GM23248 (cell line): ENCODE data around the gene TCL1A. TPM values are rescaled to one million over a fixed set of nuclear protein-coding genes. Genes with fewer than 3 reads are reported as not detected.
"Not testable (repeated sequence)": the region's sequence is repeated elsewhere in the genome, so short reads cannot be mapped to it uniquely, and the experiment has no call there.

Source experiments
- DNase-seq: peaks from one replicate; pipeline ENCODE4 v3.0.0-alpha.2; 2015
- H2AFZ ChIP-seq: fragments of 200-600 bp; sonication (generic); 2 replicates; pipeline ENCODE4 v1.6.1; 2016; ENCODE audit warnings: antibody characterized with exemption
- H3F3A ChIP-seq: fragments of 200-600 bp; sonication (generic); 2 replicates; pipeline ENCODE4 v1.6.1; 2016; ENCODE audit warnings: mild to moderate bottlenecking, antibody characterized with exemption, mixed run types; ENCODE audit not compliant: insufficient read depth
- H3K27ac ChIP-seq: fragments of 200-600 bp; sonication (generic); 2 replicates; pipeline ENCODE4 v1.5.1; 2016; ENCODE audit warnings: mild to moderate bottlenecking
- H3K27me3 ChIP-seq: fragments of 200-600 bp; sonication (generic); replicated peaks from 2 replicates; pipeline ENCODE4 v1.6.1; 2016; ENCODE audit warnings: mild to moderate bottlenecking; ENCODE audit not compliant: insufficient read depth
- H3K36me3 ChIP-seq: fragments of 200-600 bp; sonication (generic); 2 replicates; pipeline ENCODE4 v1.6.1; 2016; ENCODE audit warnings: low read depth, mild to moderate bottlenecking
- H3K4me1 ChIP-seq: fragments of 200-600 bp; sonication (generic); 2 replicates; pipeline ENCODE4 v1.6.1; 2016; ENCODE audit warnings: mild to moderate bottlenecking; ENCODE audit not compliant: insufficient read depth
- H3K4me2 ChIP-seq: fragments of 200-600 bp; sonication (generic); one replicate; pipeline ENCODE4 v1.6.1; 2016; ENCODE audit warnings: mild to moderate bottlenecking; ENCODE audit not compliant: unreplicated experiment
- H3K4me3 ChIP-seq: fragments of 200-600 bp; sonication (generic); 2 replicates; pipeline ENCODE4 v1.5.1; 2016; ENCODE audit warnings: mild to moderate bottlenecking
- H3K79me2 ChIP-seq: fragments of 200-600 bp; sonication (generic); 2 replicates; pipeline ENCODE4 v1.6.1; 2016; ENCODE audit warnings: mild to moderate bottlenecking; ENCODE audit not compliant: insufficient read depth
- H3K9ac ChIP-seq: fragments of 200-600 bp; sonication (generic); 2 replicates; pipeline ENCODE4 v1.6.1; 2016; ENCODE audit warnings: mild to moderate bottlenecking
- H3K9me2 ChIP-seq: fragments of 200-600 bp; sonication (generic); 2 replicates; pipeline ENCODE4 v1.6.1; 2016; ENCODE audit warnings: mixed run types, mild to moderate bottlenecking, moderate library complexity; ENCODE audit not compliant: insufficient read depth
- H3K9me3 ChIP-seq: fragments of 200-600 bp; sonication (generic); one replicate; pipeline ENCODE4 v1.6.1; 2017; ENCODE audit warnings: low read depth
- H4K20me1 ChIP-seq: fragments of 200-600 bp; sonication (generic); 2 replicates; pipeline ENCODE4 v1.6.0; 2016; ENCODE audit not compliant: insufficient read depth
- EZH2 ChIP-seq: fragments of 200-600 bp; sonication (generic); IDR thresholded peaks from 2 replicates; pipeline ENCODE4 v1.6.1; 2018; ENCODE audit warnings: antibody characterized with exemption, mild to moderate bottlenecking; ENCODE audit not compliant: insufficient read depth, poor library complexity, severe bottlenecking
- EZH2phosphoT487 ChIP-seq: fragments of 200-600 bp; sonication (generic); IDR thresholded peaks from 2 replicates; pipeline ENCODE4 v1.6.1; 2018; ENCODE audit warnings: antibody characterized with exemption, moderate library complexity, mild to moderate bottlenecking, low read depth; ENCODE audit not compliant: insufficient read depth
- WGBS, 2 experiments: methylation state at CpG; one replicate each; pipeline ENCODE4 v1.1.6; 2015 to 2017; ENCODE audit warnings: low lambda C conversion rate in 2 of 2, low coverage in 1 of 2; ENCODE audit errors: missing lambda C conversion rate in 2 of 2; 5-methylcytosine and 5-hydroxymethylcytosine counted together
- in situ Hi-C: fragments of 300-500 bp; cut with MboI; formaldehyde crosslinking; loops from 2 replicates; pipeline ENCODE4 v1.15.0; 2020
- polyA plus RNA-seq: library from polyadenylated mRNA; unstranded; fragments of >200 nt; fragmentation: Nextera tagmentation; extraction: Ambion mirVana; gene quantifications from 2 replicates; pipeline ENCODE4 v1.2.1, GENCODE V29; 2016
- total RNA-seq: library from RNA; depleted of rRNA; stranded (reverse); fragments of >200 nt; shearing (Covaris generic); gene quantifications from 2 replicates; pipeline ENCODE4 v1.2.3, GENCODE V29; 2014

Gene TCL1A
- total and polyA plus RNA-seq, 2 experiments from 2014 or later, result not detected

DNA sequence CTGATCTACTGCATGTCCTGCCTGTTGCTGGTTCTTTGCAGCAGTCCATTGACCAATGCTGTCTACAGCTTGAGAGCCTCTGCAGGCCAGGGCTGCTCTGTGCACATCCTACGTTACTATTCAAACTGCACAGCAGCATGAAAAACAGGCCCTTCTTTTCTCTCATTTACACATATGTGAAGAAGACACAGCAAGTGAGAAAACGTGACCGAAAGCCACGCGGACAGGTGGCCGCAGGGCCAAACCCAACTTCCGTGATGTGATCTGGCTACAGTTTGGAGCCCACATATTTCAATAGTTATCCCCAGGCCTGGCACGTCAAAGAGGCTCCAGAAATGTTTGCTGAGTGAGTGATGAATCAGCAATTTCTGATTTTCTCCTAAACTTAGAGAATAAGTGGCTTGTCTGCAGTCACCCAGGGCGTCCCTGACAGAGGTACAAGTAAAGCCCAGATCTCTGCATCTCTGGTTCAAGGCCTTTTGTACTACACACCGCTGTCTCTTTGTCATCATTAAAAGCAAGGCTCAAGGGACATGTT, 45.6 kb downstream of the TCL1A start:
- H3K36me3 ChIP-seq, result no peaks in the 10 kb centered on the region
- in situ Hi-C loops, result no loop called here
- no peaks in the 10 kb centered on the region for H4K20me1 ChIP-seq
- H3F3A ChIP-seq, result no peaks in the 10 kb centered on the region
- H3K27ac ChIP-seq, result no peak overlapping the region
- H3K79me2 ChIP-seq, result no peaks in the 10 kb centered on the region
- no peak overlapping the region for H2AFZ ChIP-seq
- no peak for DNase-seq
- WGBS, 2 experiments, result 52 to 57% methylated on average over 10 of the region's 10 CpGs
- H3K4me3 ChIP-seq, result no peak overlapping the region
- H3K9me3 ChIP-seq, result no peaks in the 10 kb centered on the region
- H3K9me2 ChIP-seq, result no peaks in the 10 kb centered on the region
- H3K9ac ChIP-seq, result no peak overlapping the region
- no peak overlapping the region for H3K4me2 ChIP-seq
- H3K27me3 ChIP-seq, result no peaks in the 10 kb centered on the region; the same call in 1 of the 2 replicates
- H3K4me1 ChIP-seq, result no peaks in the 10 kb centered on the region
- TF ChIP-seq EZH2 (no peak), EZH2phosphoT487 (no peak)

GRCh38 chr14:95667249-95667693, 46.7 kb downstream of the TCL1A start:
- no peaks in the 10 kb centered on the region for H4K20me1 ChIP-seq
- no peaks in the 10 kb centered on the region for H3K4me1 ChIP-seq
- H3K36me3 ChIP-seq, result no peaks in the 10 kb centered on the region
- no peaks in the 10 kb centered on the region for H3K79me2 ChIP-seq
- H3K4me2 ChIP-seq, result no peak overlapping the region
- no peak overlapping the region for H3K9ac ChIP-seq
- no peak overlapping the region for H2AFZ ChIP-seq
- DNase-seq, result no peak
- no peaks in the 10 kb centered on the region for H3K9me2 ChIP-seq
- H3F3A ChIP-seq, result no peaks in the 10 kb centered on the region
- H3K27me3 ChIP-seq, result no peaks in the 10 kb centered on the region; the same call in 1 of the 2 replicates
- 20 to 26% methylated on average over 3 of the region's 3 CpGs for WGBS, 2 experiments
- TF ChIP-seq EZH2 (no peak), EZH2phosphoT487 (no peak)
- in situ Hi-C loops, result no loop called here
- no peak overlapping the region for H3K27ac ChIP-seq
- no peaks in the 10 kb centered on the region for H3K9me3 ChIP-seq
- H3K4me3 ChIP-seq, result no peak overlapping the region

DNA sequence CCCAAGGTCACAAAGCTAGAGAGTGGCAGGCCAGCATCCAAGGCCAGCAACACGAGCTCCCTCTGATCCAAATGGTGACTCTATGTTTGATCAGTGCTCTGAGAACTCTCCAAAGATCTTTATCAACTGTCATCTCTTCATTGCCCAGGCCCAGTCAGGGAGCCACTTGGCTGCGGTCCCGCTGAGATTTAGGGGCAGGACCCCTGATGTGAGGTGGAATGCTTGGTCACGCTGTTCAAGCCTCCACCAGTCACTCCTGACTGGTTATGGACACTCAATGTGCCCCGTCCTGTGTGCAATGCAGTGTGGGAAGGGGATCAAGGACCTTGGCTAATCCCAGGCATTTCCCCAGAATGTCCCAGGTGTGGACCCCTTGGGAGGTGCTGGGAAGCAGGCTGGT, 47.5 kb downstream of the TCL1A start:
- in situ Hi-C loops, result no loop called here
- Histone ChIP-seq H3K4me3 (no peak overlapping the region), H3K9ac (no peak overlapping the region), H3K27ac (no peak overlapping the region), H3K27me3 (peaks cover 4% of the 10 kb centered on the region; the same call in 1 of the 2 replicates), H2AFZ (no peak overlapping the region), H4K20me1 (no peaks in the 10 kb centered on the region), H3K9me3 (no peaks in the 10 kb centered on the region), H3F3A (no peaks in the 10 kb centered on the region), H3K36me3 (no peaks in the 10 kb centered on the region), H3K9me2 (no peaks in the 10 kb centered on the region), H3K79me2 (no peaks in the 10 kb centered on the region), H3K4me1 (no peaks in the 10 kb centered on the region), H3K4me2 (no peak overlapping the region)
- DNase-seq, result no peak
- TF ChIP-seq EZH2 (no peak), EZH2phosphoT487 (no peak)
- WGBS, 2 experiments, result 50 to 53% methylated on average over 5 of the region's 5 CpGs

GRCh38 chr14:95665530-95665929, 48.4 kb downstream of the TCL1A start:
- H3K4me3 ChIP-seq, H3K9ac ChIP-seq, H3K9me2 ChIP-seq, H4K20me1 ChIP-seq, H3K79me2 ChIP-seq, DNase-seq, in situ Hi-C loops, H3K36me3 ChIP-seq, H3K27me3 ChIP-seq, H3K27ac ChIP-seq, H3K4me2 ChIP-seq, H2AFZ ChIP-seq, H3K4me1 ChIP-seq, H3F3A ChIP-seq, H3K9me3 ChIP-seq: not testable (repeated sequence)
- WGBS, 2 experiments, result 56 to 60% methylated on average over 7 to 8 of the region's 8 CpGs

- Histone ChIP-seq H3K79me2 (no peaks in the 10 kb centered on the region), H3K4me3 (no peak overlapping the region), H3K27ac (no peak overlapping the region), H2AFZ (no peak overlapping the region), H3F3A (no peaks in the 10 kb centered on the region), H3K27me3 (peaks cover 8% of the 10 kb centered on the region; the same call in 1 of the 2 replicates), H3K4me1 (no peaks in the 10 kb centered on the region), H3K36me3 (no peaks in the 10 kb centered on the region), H3K9me3 (no peaks in the 10 kb centered on the region), H3K9me2 (no peaks in the 10 kb centered on the region), H4K20me1 (no peaks in the 10 kb centered on the region), H3K4me2 (no peak overlapping the region), H3K9ac (no peak overlapping the region)
- DNase-seq, result no peak
- no peak for TF ChIP-seq EZH2phosphoT487
- no peak for TF ChIP-seq EZH2
- in situ Hi-C loops, result no loop called here
- 55 to 57% methylated on average over 8 of the region's 8 CpGs for WGBS, 2 experiments
Observed at GRCh38 chr14:95664546-95664945, 49.4 kb downstream of the TCL1A start.
